ENCODE results near the gene TACC3. TPM values are rescaled to one million over a fixed set of nuclear protein-coding genes. Genes with fewer than 3 reads are reported as not detected.
A peak's percentile ranks its signal among the peaks of the same experiment; 100 is the strongest.

Gene TACC3
- total and polyA plus RNA-seq, 12 donors: 5.5 to 26.5 (median 11.4) TPM

GRCh38 chr4:1722551-1723118 lies 1.3 kb downstream of the TACC3 start:
- TF ChIP-seq POLR2A (IDR thresholded peaks at IDR 0.05): no peak
- TF ChIP-seq, protein P1, sequence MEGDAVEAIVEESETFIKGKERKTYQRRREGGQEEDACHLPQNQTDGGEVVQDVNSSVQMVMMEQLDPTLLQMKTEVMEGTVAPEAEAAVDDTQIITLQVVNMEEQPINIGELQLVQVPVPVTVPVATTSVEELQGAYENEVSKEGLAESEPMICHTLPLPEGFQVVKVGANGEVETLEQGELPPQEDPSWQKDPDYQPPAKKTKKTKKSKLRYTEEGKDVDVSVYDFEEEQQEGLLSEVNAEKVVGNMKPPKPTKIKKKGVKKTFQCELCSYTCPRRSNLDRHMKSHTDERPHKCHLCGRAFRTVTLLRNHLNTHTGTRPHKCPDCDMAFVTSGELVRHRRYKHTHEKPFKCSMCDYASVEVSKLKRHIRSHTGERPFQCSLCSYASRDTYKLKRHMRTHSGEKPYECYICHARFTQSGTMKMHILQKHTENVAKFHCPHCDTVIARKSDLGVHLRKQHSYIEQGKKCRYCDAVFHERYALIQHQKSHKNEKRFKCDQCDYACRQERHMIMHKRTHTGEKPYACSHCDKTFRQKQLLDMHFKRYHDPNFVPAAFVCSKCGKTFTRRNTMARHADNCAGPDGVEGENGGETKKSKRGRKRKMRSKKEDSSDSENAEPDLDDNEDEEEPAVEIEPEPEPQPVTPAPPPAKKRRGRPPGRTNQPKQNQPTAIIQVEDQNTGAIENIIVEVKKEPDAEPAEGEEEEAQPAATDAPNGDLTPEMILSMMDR (IDR thresholded peaks at IDR 0.05): no peak
- Histone ChIP-seq H3K36me3 (replicated peaks in 1 of 2) (peaks cover 0 to 6% of the 10 kb centered on the region in 2 donors), H3K9me3 (replicated peaks in 1 of 3) (no peaks in the 10 kb centered on the region), H3K4me3 (no peak overlapping the region), H3K27ac (peak overlapping the region in 4 of 5 donors; percentile 16 to 80 (median 58)), H3K4me1 (replicated peaks in 1 of 2) (peaks cover 16 to 33% of the 10 kb centered on the region in 2 donors), H3K27me3 (no peaks in the 10 kb centered on the region)
- 51 to 58% (median 57%) methylated on average over 15 to 18 of the region's 18 CpGs for WGBS, 4 donors
- DNase-seq: no peak
- intact Hi-C loops (cut with DNase I): no loop called here

- no peak overlapping the region for H3K4me3 ChIP-seq
These were observed 1.9 kb downstream of the TACC3 start for GRCh38 chr4:1723131-1723801.

GRCh38 chr4:1725521-1725920 lies 4.2 kb downstream of the TACC3 start:
- no peak overlapping the region for H3K4me3 ChIP-seq
- H3K4me1 ChIP-seq (replicated peaks in 1 of 2): peaks cover 6 to 13% of the 10 kb centered on the region in 2 donors
- H3K27me3 ChIP-seq: no peaks in the 10 kb centered on the region
- intact Hi-C loops (cut with DNase I): loop anchor here (5.0 kb wide), 1 partner anchor 33 kb away; no protein-coding TSS in a partner anchor
- 89 to 97% (median 91%) methylated on average over 2 to 10 of the region's 10 CpGs for WGBS, 4 donors
- H3K36me3 ChIP-seq (replicated peaks in 1 of 2): peaks cover 0 to 8% of the 10 kb centered on the region in 2 donors
- no peak overlapping the region for H3K27ac ChIP-seq
- H3K9me3 ChIP-seq (replicated peaks in 1 of 3): no peaks in the 10 kb centered on the region
- no peak for DNase-seq
- TF ChIP-seq, protein P1 (IDR thresholded peaks at IDR 0.05): no peak
- TF ChIP-seq POLR2A (IDR thresholded peaks at IDR 0.05): no peak

More at GRCh38 chr4:1723131-1723801, 1.9 kb downstream of the TACC3 start:
- TF ChIP-seq, protein P1 (IDR thresholded peaks at IDR 0.05): no peak
- TF ChIP-seq POLR2A (IDR thresholded peaks at IDR 0.05): no peak
- 63 to 83% (median 73%) methylated on average over 12 of the region's 12 CpGs for WGBS, 4 donors
- H3K27ac ChIP-seq: peak overlapping the region in 4 of 5 donors; percentile 16 to 80 (median 58)
- intact Hi-C loops (cut with DNase I): no loop called here
- H3K4me1 ChIP-seq (replicated peaks in 1 of 2): peaks cover 16 to 33% of the 10 kb centered on the region in 2 donors
- no peak for DNase-seq
- H3K27me3 ChIP-seq: no peaks in the 10 kb centered on the region
- no peaks in the 10 kb centered on the region for H3K9me3 ChIP-seq (replicated peaks in 1 of 3)
- peaks cover 0 to 6% of the 10 kb centered on the region in 2 donors for H3K36me3 ChIP-seq (replicated peaks in 1 of 2)

DNA sequence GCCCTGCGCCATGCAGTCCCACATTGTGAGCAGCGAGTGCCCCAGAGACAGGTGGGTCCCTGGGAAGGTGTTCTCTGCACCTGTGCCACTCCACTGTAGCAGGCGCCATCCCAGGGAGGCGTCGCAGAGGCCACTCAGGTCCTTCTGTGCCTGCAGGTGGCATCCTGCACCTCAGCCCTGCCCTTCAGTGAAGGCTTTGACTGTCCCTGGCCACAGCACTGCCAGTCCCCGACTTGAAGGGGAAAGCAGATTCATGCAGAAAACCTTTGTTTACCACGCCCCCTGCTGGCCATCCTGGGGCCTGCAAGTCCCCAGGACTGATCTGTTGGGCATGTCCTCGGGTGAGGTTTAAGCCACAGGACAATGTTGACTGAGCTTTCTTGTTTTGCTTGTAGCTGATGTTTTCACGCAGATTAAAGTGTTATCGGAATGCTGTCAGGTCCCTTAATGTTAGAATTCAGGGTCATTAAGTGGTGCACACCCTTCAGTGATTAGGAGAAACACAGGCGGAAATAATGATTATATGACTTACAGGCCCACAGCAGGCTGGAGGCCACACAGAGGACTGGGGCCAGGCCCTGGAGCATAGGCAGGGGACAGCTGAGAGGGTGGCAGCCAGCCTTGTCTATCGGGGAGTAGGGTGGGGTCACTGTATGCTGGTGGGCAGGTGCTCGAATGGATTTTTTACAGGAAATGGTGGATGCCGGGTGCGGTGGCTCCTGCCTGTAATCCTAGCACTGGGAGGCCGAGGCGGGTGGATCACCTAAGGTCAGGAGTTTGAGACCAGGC lies 5.0 kb downstream of the TACC3 start:
- TF ChIP-seq POLR2A (IDR thresholded peaks at IDR 0.05): peak in 1 of 2 donors; percentile 8
- TF ChIP-seq, protein P1 (IDR thresholded peaks at IDR 0.05): peak; percentile 91 to 99 (median 94)
- Histone ChIP-seq H3K9me3 (replicated peaks in 1 of 3) (no peaks in the 10 kb centered on the region), H3K36me3 (replicated peaks in 1 of 2) (peaks cover 0 to 14% of the 10 kb centered on the region in 2 donors), H3K27ac (peak overlapping the region in 1 of 5 donors; percentile 39), H3K27me3 (no peaks in the 10 kb centered on the region), H3K4me3 (no peak overlapping the region), H3K4me1 (replicated peaks in 1 of 2) (peaks cover 6 to 13% of the 10 kb centered on the region in 2 donors)
- 40 to 57% (median 51%) methylated on average over 7 to 17 of the region's 17 CpGs for WGBS, 4 donors
- intact Hi-C loops (cut with DNase I): loop anchor here (5.0 kb wide), 1 partner anchor 34 kb away; no protein-coding TSS in a partner anchor
- DNase-seq: peak; percentile 84 to 98 (median 94)

Measured in adrenal gland (tissue), 12 donors.